IMR-90 (cell line): ENCODE results near the gene UBASH3B. TPM values are rescaled to one million over a fixed set of nuclear protein-coding genes. Genes with fewer than 3 reads are reported as not detected.

Source experiments
- ATAC-seq: fragments of 200-7000 bp; cut with Tn5 transposase; 2 replicates; pipeline ENCODE4 v1.9.1; 2020; ENCODE audit warnings: low read depth, mild to moderate bottlenecking, moderate library complexity
- BruUV-seq: library from RNA; stranded (reverse); fragments of 400-500 nt; replicated peaks from 2 replicates; lab custom pipeline; 2021; lab: Mats Ljungman, UMichigan
- CTCF ChIA-PET: fragments of 300-600 bp; formaldehyde crosslinking; extraction: SDS; loops from one replicate; lab custom pipeline; 2021; ENCODE audit warnings: antibody characterized with exemption; lab: Yijun Ruan, JAX
- POLR2A ChIA-PET: fragments of 300-600 bp; sonication (Branson Sonifier 250); formaldehyde crosslinking; loops from one replicate; lab custom pipeline; 2022; ENCODE audit warnings: antibody characterized with exemption; ENCODE audit not compliant: unreplicated experiment; lab: Charles Lee
- DNase-seq: peaks from one replicate; pipeline ENCODE4 v3.0.0; 2013
- H2AFZ ChIP-seq: replicated peaks from 2 replicates; pipeline ENCODE3; 2013; ENCODE audit warnings: low read length, mild to moderate bottlenecking; ENCODE audit not compliant: poor library complexity
- H2AK5ac ChIP-seq: 2 replicates; pipeline ENCODE4 v1.6.1; 2013; ENCODE audit warnings: low read depth, low read length, inconsistent platforms
- H2AK9ac ChIP-seq: replicated peaks from 2 replicates; pipeline ENCODE3; 2013; ENCODE audit warnings: mild to moderate bottlenecking, low read depth, low read length, moderate library complexity; ENCODE audit not compliant: poor library complexity
- H2BK120ac ChIP-seq: 2 replicates; pipeline ENCODE4 v1.6.1; 2013; ENCODE audit warnings: low read depth, low read length, inconsistent platforms
- H2BK15ac ChIP-seq: 3 replicates; pipeline ENCODE4 v1.6.1; 2013; ENCODE audit warnings: low read depth, low read length, inconsistent platforms
- H2BK20ac ChIP-seq: 2 replicates; pipeline ENCODE4 v1.6.1; 2013; ENCODE audit warnings: low read depth, mild to moderate bottlenecking, inconsistent platforms, low read length, moderate library complexity
- H2BK5ac ChIP-seq: 2 replicates; pipeline ENCODE4 v1.6.1; 2013; ENCODE audit warnings: mild to moderate bottlenecking, low read depth, low read length, inconsistent platforms; ENCODE audit not compliant: poor library complexity, severe bottlenecking
- H3K14ac ChIP-seq: replicated peaks from 2 replicates; pipeline ENCODE4 v1.6.1; 2013; ENCODE audit warnings: low read depth, low read length, inconsistent platforms
- H3K18ac ChIP-seq: 2 replicates; pipeline ENCODE4 v1.6.1; 2013; ENCODE audit warnings: low read depth, low read length, control low read depth
- H3K23ac ChIP-seq: 2 replicates; pipeline ENCODE4 v1.6.1; 2013; ENCODE audit warnings: low read depth, low read length, inconsistent platforms
- H3K27ac ChIP-seq: 2 replicates; pipeline ENCODE4 v1.5.1; 2013; ENCODE audit warnings: mild to moderate bottlenecking, control low read depth, low read length; ENCODE audit not compliant: insufficient read depth
- H3K27me3 ChIP-seq: 2 replicates; pipeline ENCODE4 v1.6.1; 2013; ENCODE audit warnings: low read length; ENCODE audit not compliant: control insufficient read depth, insufficient read depth
- H3K36me3 ChIP-seq: 2 replicates; pipeline ENCODE4 v1.6.1; 2013; ENCODE audit warnings: low read length, mixed read lengths; ENCODE audit not compliant: control insufficient read depth, insufficient read depth
- H3K4ac ChIP-seq: 2 replicates; pipeline ENCODE4 v1.6.1; 2013; ENCODE audit warnings: low read depth, low read length, inconsistent platforms
- H3K4me1 ChIP-seq: 2 replicates; pipeline ENCODE4 v1.6.1; 2013; ENCODE audit warnings: low read length, mixed read lengths; ENCODE audit not compliant: control insufficient read depth, insufficient read depth
- H3K4me2 ChIP-seq: 2 replicates; pipeline ENCODE4 v1.6.1; 2013; ENCODE audit warnings: low read depth, mild to moderate bottlenecking, control low read depth, low read length, moderate library complexity
- H3K4me3 ChIP-seq: 2 replicates; pipeline ENCODE4 v1.5.1; 2013; ENCODE audit warnings: low read depth, mild to moderate bottlenecking, control low read depth, low read length, moderate library complexity; ENCODE audit not compliant: insufficient read depth
- H3K56ac ChIP-seq: 2 replicates; pipeline ENCODE4 v1.6.1; 2013; ENCODE audit warnings: low read length, inconsistent platforms; ENCODE audit not compliant: insufficient read depth; ENCODE audit errors: extremely low read depth
- H3K79me1 ChIP-seq, 2 experiments: 2 replicates each; pipeline ENCODE4 v1.6.1; 2013; ENCODE audit warnings: low read length in 2 of 2, inconsistent platforms in 1 of 2, low read depth in 1 of 2
- H3K9ac ChIP-seq: 2 replicates; pipeline ENCODE4 v1.6.1; 2013; ENCODE audit warnings: low read depth, low read length, control low read depth
- H3K9me1 ChIP-seq: 2 replicates; pipeline ENCODE4 v1.6.1; 2013; ENCODE audit warnings: low read length, inconsistent platforms; ENCODE audit not compliant: insufficient read depth
- H3K9me3 ChIP-seq: 2 replicates; pipeline ENCODE4 v1.6.1; 2013; ENCODE audit warnings: low read length; ENCODE audit not compliant: control insufficient read depth, insufficient read depth
- H4K20me1 ChIP-seq: 2 replicates; pipeline ENCODE4 v1.6.1; 2013; ENCODE audit warnings: low read length, inconsistent platforms; ENCODE audit not compliant: insufficient read depth
- H4K5ac ChIP-seq: 2 replicates; pipeline ENCODE4 v1.6.1; 2013; ENCODE audit warnings: mild to moderate bottlenecking, low read depth, low read length, control low read depth
- H4K8ac ChIP-seq, 2 experiments: 2 replicates each; pipeline ENCODE4 v1.6.1; 2013; ENCODE audit warnings: low read depth in 2 of 2, low read length in 2 of 2, control low read depth in 1 of 2, inconsistent platforms in 1 of 2
- H4K91ac ChIP-seq: 2 replicates; pipeline ENCODE4 v1.6.1; 2013; ENCODE audit warnings: low read depth, low read length, inconsistent platforms; ENCODE audit not compliant: insufficient read depth
- MAZ ChIP-seq: IDR thresholded peaks from 2 replicates; pipeline ENCODE4 v1.6.1; 2012; ENCODE audit warnings: low read depth, mild to moderate bottlenecking, low read length, improper control_type of control experiment, moderate library complexity, borderline replicate concordance
- WGBS, 2 experiments: methylation state at CpG; one replicate each; pipeline versions ENCODE4 v1.1.5 to v1.1.7; 2013; ENCODE audit warnings: missing lambda C conversion rate in 2 of 2; ENCODE audit not compliant: insufficient read length in 1 of 2; ENCODE audit errors: extremely low coverage in 2 of 2; 5-methylcytosine and 5-hydroxymethylcytosine counted together
- dilution Hi-C: fragments of 300-500 bp; cut with HindIII; formaldehyde crosslinking; loops from one replicate; pipeline ENCODE4 v1.14.3; 2018; ENCODE audit warnings: low sequenced_read_pairs; ENCODE audit not compliant: unreplicated experiment
- in situ Hi-C: fragments of 300-500 bp; cut with MboI; formaldehyde crosslinking; loops from 3 replicates; pipeline ENCODE4 v1.14.3; 2019; ENCODE audit warnings: low sequenced_read_pairs, inconsistent platforms, mixed read lengths
- intact Hi-C: fragments of 100-400 bp; cut with micrococcal nuclease; formaldehyde crosslinking; loops from 2 replicates; pipeline ENCODE4 v1.10.0; 2022
- polyA plus RNA-seq, 3 experiments: library from polyadenylated mRNA; depleted of rRNA; stranded (reverse); fragments of >200 nt; gene quantifications; 2 replicates each; pipeline ENCODE4 v1.2.3, GENCODE V29; 2012; ENCODE audit warnings: low replicate concordance in 1 of 3
- total RNA-seq: library from RNA; depleted of rRNA; stranded (reverse); fragments of >200 nt; gene quantifications from 2 replicates; pipeline ENCODE4 v1.2.3, GENCODE V29; 2012
- TF ChIP-seq, protein P1 (sequence below): conservative IDR thresholded peaks from 2 replicates; pipeline ENCODE4 v1.5.1; 2012; ENCODE audit warnings: mild to moderate bottlenecking, low read depth, low read length, improper control_type of control experiment

The UBASH3B gene
- total and polyA plus RNA-seq, 2 of the 4 experiments (the other 2 are of a cell fraction): 27.2 to 48.0 TPM

DNA sequence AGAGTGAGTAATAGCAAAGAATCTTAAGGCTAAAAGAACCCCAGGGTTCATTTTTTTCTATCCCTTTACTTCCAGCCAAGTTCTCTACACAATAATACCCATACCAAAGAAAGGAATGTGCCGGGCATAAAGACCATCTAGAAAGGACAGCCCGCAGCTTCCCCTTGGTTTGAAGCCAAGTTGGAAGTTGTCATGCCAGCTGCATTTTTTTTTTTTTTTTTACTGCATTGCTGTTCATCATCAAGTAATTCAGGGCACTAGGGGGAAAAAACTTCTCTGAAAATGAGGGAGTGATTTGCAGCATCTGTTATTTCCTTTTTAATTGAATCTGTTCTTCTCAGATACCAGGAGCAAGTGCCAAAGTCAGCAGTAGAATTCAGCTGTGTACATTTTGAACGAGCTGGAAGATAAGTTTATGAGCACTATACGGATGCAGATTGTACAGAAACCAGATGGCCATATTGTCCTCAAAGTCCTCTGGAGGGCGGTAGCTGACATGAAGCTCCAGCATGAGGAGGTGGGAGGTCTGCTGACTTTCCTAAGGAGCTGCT, 56.4 kb downstream of the UBASH3B start:
- 44% methylated on average over 3 of the region's 5 CpGs; no CpG with 5 or more reads in 1 of the 2 experiments for WGBS, 2 experiments

More for the DNA sequence above, 56.4 kb downstream of the UBASH3B start:
- Histone ChIP-seq H3K79me1 (peaks cover 31 to 84% of the 10 kb centered on the region in 2 experiments), H2BK5ac (no peak overlapping the region), H2BK120ac (no peak overlapping the region), H2AK9ac (no peak overlapping the region), H3K23ac (no peak overlapping the region; the same call in 1 of the 2 replicates), H3K4me3 (no peak overlapping the region), H2BK20ac (no peak overlapping the region), H4K5ac (no peak overlapping the region), H4K20me1 (peaks cover 4% of the 10 kb centered on the region; the same call in 1 of the 2 replicates), H3K4me1 (peaks cover 30% of the 10 kb centered on the region), H4K91ac (0 out of 2 replicates have a peak overlapping the region, but pooled peaks have one; percentile 2), H4K8ac (peak overlapping the region in 1 of 2 experiments; percentile 19; a peak in 1 of 4 replicates), H3K9ac (no peak overlapping the region), H3K56ac (no peak overlapping the region), H3K14ac (no peak overlapping the region), H3K27ac (no peak overlapping the region), H3K4me2 (no peak overlapping the region), H2AFZ (no peak overlapping the region), H2AK5ac (peak overlapping the region; percentile 3; the same call in 1 of the 2 replicates), H3K9me3 (no peaks in the 10 kb centered on the region), H3K18ac (no peak overlapping the region), H3K27me3 (no peaks in the 10 kb centered on the region), H3K36me3 (no peaks in the 10 kb centered on the region; the same call in 1 of the 2 replicates), H2BK15ac (no peak overlapping the region), H3K4ac (no peak overlapping the region), H3K9me1 (peaks cover 31% of the 10 kb centered on the region)
- TF ChIP-seq, protein P1, sequence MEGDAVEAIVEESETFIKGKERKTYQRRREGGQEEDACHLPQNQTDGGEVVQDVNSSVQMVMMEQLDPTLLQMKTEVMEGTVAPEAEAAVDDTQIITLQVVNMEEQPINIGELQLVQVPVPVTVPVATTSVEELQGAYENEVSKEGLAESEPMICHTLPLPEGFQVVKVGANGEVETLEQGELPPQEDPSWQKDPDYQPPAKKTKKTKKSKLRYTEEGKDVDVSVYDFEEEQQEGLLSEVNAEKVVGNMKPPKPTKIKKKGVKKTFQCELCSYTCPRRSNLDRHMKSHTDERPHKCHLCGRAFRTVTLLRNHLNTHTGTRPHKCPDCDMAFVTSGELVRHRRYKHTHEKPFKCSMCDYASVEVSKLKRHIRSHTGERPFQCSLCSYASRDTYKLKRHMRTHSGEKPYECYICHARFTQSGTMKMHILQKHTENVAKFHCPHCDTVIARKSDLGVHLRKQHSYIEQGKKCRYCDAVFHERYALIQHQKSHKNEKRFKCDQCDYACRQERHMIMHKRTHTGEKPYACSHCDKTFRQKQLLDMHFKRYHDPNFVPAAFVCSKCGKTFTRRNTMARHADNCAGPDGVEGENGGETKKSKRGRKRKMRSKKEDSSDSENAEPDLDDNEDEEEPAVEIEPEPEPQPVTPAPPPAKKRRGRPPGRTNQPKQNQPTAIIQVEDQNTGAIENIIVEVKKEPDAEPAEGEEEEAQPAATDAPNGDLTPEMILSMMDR: 0 out of 2 replicates have a peak, but pooled peaks have one; percentile 5
- TF ChIP-seq MAZ: no peak
- no peak for DNase-seq
- dilution Hi-C loops (no loop called here), in situ Hi-C loops (no loop called here), intact Hi-C loops (no loop called here)
- BruUV-seq: no TSS peak
- CTCF ChIA-PET: interaction anchor here (1.1 to 1.8 kb wide), 2 partner anchors 10 to 44 kb away, joined by 4 to 7 read pairs; no protein-coding TSS in a partner anchor
- POLR2A ChIA-PET: no interaction called here
- no peak for ATAC-seq
